Smooth muscle cell (in vitro differentiated cells): Measurements from ENCODE around the gene CBY1. TPM values are rescaled to one million over a fixed set of nuclear protein-coding genes. Genes with fewer than 3 reads are reported as not detected.

Experiments
- DNase-seq: peaks from one replicate; lab custom pipeline; 2025; ENCODE audit not compliant: unreplicated experiment; lab: John Stamatoyannopoulos, UW
- H2AFZ ChIP-seq: fragments of 200-600 bp; sonication (generic); 2 replicates; pipeline ENCODE4 v1.6.0; 2016; ENCODE audit warnings: antibody characterized with exemption, low read depth, mild to moderate bottlenecking
- H3F3A ChIP-seq: fragments of 200-600 bp; sonication (generic); 2 replicates; pipeline ENCODE4 v1.6.0; 2017; ENCODE audit warnings: antibody characterized with exemption, low read depth
- H3K27ac ChIP-seq: fragments of 200-600 bp; sonication (generic); 2 replicates; pipeline ENCODE4 v1.5.1; 2016; ENCODE audit warnings: low read depth, mild to moderate bottlenecking
- H3K27me3 ChIP-seq: fragments of 200-600 bp; sonication (generic); 2 replicates; pipeline ENCODE4 v1.6.1; 2016; ENCODE audit warnings: low read depth, mild to moderate bottlenecking
- H3K36me3 ChIP-seq: fragments of 200-600 bp; sonication (generic); 2 replicates; pipeline ENCODE4 v1.5.1; 2016; ENCODE audit warnings: low read depth
- H3K4me1 ChIP-seq: fragments of 200-600 bp; sonication (generic); 2 replicates; pipeline ENCODE4 v1.5.1; 2016; ENCODE audit warnings: low read depth
- H3K4me2 ChIP-seq: fragments of 200-600 bp; sonication (generic); 2 replicates; pipeline ENCODE4 v1.6.0; 2016; ENCODE audit warnings: mild to moderate bottlenecking
- H3K4me3 ChIP-seq: fragments of 200-600 bp; sonication (generic); 2 replicates; pipeline ENCODE4 v1.5.1; 2016; ENCODE audit warnings: mild to moderate bottlenecking
- H3K79me2 ChIP-seq: fragments of 200-600 bp; sonication (generic); 2 replicates; pipeline ENCODE4 v1.6.0; 2016; ENCODE audit warnings: low read depth, mild to moderate bottlenecking
- H3K9ac ChIP-seq: fragments of 200-600 bp; sonication (generic); 2 replicates; pipeline ENCODE4 v1.6.0; 2016; ENCODE audit warnings: low read depth
- H3K9me3 ChIP-seq: fragments of 200-600 bp; sonication (generic); replicated peaks from 2 replicates; pipeline ENCODE4 v1.5.1; 2016; ENCODE audit warnings: low read depth
- H4K20me1 ChIP-seq: fragments of 200-600 bp; sonication (generic); 2 replicates; pipeline ENCODE4 v1.6.0; 2016; ENCODE audit warnings: low read depth
- CTCF ChIP-seq: fragments of 200-600 bp; sonication (generic); IDR thresholded peaks from 2 replicates; pipeline ENCODE4 v1.5.1; 2017; ENCODE audit warnings: borderline replicate concordance, mild to moderate bottlenecking, antibody characterized with exemption; ENCODE audit not compliant: insufficient read depth, poor library complexity, severe bottlenecking
- WGBS: methylation state at CpG from one replicate; pipeline ENCODE4 v1.1.7; 2016; ENCODE audit warnings: low lambda C conversion rate; 5-methylcytosine and 5-hydroxymethylcytosine counted together
- polyA plus RNA-seq: library from polyadenylated mRNA; unstranded; fragments of >200 nt; fragmentation: Nextera tagmentation; extraction: Ambion mirVana; gene quantifications from 2 replicates; pipeline ENCODE4 v1.2.1, GENCODE V29; 2016
- total RNA-seq: library from RNA; depleted of rRNA; stranded (reverse); fragments of >200 nt; gene quantifications from 2 replicates; pipeline ENCODE4 v1.2.3, GENCODE V29; 2014

The CBY1 gene
- total and polyA plus RNA-seq, 2 experiments from 2014 or later: 12.3 to 52.9 TPM

- Histone ChIP-seq H3K27me3 (no peaks in the 10 kb centered on the region), H3K27ac (no peak overlapping the region), H2AFZ (no peak overlapping the region), H3K4me1 (peaks cover 28% of the 10 kb centered on the region), H4K20me1 (peaks cover 81% of the 10 kb centered on the region), H3K4me2 (no peak overlapping the region), H3K36me3 (no peaks in the 10 kb centered on the region), H3F3A (peaks cover 8% of the 10 kb centered on the region), H3K9ac (no peak overlapping the region), H3K79me2 (peaks cover 82% of the 10 kb centered on the region), H3K9me3 (no peaks in the 10 kb centered on the region), H3K4me3 (no peak overlapping the region)
- WGBS: 87% methylated on average over 3 of the region's 3 CpGs
- no peak for DNase-seq
- TF ChIP-seq CTCF: no peak
Measured at GRCh38 chr22:38709306-38709705, 52.9 kb downstream of the CBY1 start.

- Histone ChIP-seq H3K79me2 (peaks cover 87% of the 10 kb centered on the region), H3K4me2 (no peak overlapping the region), H3K27ac (no peak overlapping the region), H3K4me1 (peaks cover 23% of the 10 kb centered on the region), H3K27me3 (no peaks in the 10 kb centered on the region), H3K9me3 (no peaks in the 10 kb centered on the region), H4K20me1 (peaks cover 91% of the 10 kb centered on the region), H3K4me3 (no peak overlapping the region), H2AFZ (no peak overlapping the region), H3K9ac (no peak overlapping the region), H3K36me3 (no peaks in the 10 kb centered on the region), H3F3A (peaks cover 5% of the 10 kb centered on the region)
- WGBS: 99% methylated on average over 3 of the region's 3 CpGs
- TF ChIP-seq CTCF: no peak
- no peak for DNase-seq
Measured at GRCh38 chr22:38710351-38710750, 53.9 kb downstream of the CBY1 start.

GRCh38 chr22:38710866-38711265 lies 54.4 kb downstream of the CBY1 start:
- WGBS: 83% methylated on average over 3 of the region's 3 CpGs
- peaks cover 97% of the 10 kb centered on the region for H4K20me1 ChIP-seq
- H3K36me3 ChIP-seq: no peaks in the 10 kb centered on the region

More at GRCh38 chr22:38710866-38711265, 54.4 kb downstream of the CBY1 start:
- no peak overlapping the region for H3K27ac ChIP-seq
- peaks cover 5% of the 10 kb centered on the region for H3F3A ChIP-seq
- no peaks in the 10 kb centered on the region for H3K9me3 ChIP-seq
- peaks cover 23% of the 10 kb centered on the region for H3K4me1 ChIP-seq
- no peak for DNase-seq
- no peaks in the 10 kb centered on the region for H3K27me3 ChIP-seq
- no peak overlapping the region for H2AFZ ChIP-seq
- H3K9ac ChIP-seq: no peak overlapping the region
- peaks cover 87% of the 10 kb centered on the region for H3K79me2 ChIP-seq
- TF ChIP-seq CTCF: no peak
- no peak overlapping the region for H3K4me3 ChIP-seq
- H3K4me2 ChIP-seq: no peak overlapping the region
